ENCODE results near the gene ZNF789.

ZNF789 gene

DNA sequence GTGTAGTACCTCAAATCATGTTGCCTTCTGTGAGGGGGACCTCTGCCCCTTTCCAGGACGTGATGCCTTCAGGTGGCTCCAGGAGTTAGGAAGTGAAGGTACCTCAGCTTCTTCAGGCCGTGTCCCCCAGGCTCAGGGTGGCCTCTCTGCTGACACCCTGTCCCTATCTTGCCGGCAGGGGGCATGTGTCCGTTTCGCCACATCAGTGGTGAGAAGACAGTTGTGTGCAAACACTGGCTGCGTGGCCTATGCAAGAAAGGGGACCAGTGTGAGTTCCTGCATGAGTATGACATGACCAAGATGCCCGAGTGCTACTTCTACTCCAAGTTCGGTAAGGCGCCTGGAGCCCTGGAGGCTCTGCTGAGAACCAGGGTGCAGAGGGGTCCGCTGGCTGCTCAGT is 24.7 kb upstream of the ZNF789 start:
- DNase-seq: no peak
- Histone ChIP-seq H3K4me3 (no peak overlapping the region), H3K27ac (no peak overlapping the region), H3K4me1 (no peaks in the 10 kb centered on the region), H3K27me3 (no peaks in the 10 kb centered on the region), H3K9me3 (no peaks in the 10 kb centered on the region), H3K36me3 (peaks cover 50 to 94% (median 76%) of the 10 kb centered on the region in 3 donors)
- intact Hi-C loops (cut with DNase I; ENCODE audit: low total_unique reads): no loop called here
- TF ChIP-seq, protein P1, sequence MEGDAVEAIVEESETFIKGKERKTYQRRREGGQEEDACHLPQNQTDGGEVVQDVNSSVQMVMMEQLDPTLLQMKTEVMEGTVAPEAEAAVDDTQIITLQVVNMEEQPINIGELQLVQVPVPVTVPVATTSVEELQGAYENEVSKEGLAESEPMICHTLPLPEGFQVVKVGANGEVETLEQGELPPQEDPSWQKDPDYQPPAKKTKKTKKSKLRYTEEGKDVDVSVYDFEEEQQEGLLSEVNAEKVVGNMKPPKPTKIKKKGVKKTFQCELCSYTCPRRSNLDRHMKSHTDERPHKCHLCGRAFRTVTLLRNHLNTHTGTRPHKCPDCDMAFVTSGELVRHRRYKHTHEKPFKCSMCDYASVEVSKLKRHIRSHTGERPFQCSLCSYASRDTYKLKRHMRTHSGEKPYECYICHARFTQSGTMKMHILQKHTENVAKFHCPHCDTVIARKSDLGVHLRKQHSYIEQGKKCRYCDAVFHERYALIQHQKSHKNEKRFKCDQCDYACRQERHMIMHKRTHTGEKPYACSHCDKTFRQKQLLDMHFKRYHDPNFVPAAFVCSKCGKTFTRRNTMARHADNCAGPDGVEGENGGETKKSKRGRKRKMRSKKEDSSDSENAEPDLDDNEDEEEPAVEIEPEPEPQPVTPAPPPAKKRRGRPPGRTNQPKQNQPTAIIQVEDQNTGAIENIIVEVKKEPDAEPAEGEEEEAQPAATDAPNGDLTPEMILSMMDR (IDR thresholded peaks at IDR 0.05): no peak

DNA sequence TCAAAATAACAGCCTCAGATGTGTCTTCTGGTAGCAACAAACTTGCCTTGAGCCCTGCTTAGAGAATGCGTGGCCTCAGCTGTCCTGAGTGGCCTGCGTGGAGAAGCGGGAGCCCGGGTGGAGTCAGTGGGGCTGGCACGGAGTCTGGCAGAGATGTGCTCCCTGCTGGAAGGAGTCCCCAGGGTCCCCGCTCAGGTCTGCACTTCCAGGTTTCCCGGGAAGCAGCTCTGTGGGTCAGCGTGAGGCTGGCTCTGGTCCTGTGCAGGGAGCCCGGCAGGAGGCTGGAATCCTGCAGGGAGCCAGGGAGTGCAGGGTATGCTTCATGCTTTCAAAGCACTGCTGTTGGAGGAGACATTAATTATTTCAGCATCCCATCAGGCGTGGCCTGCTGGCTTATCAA is 23.8 kb upstream of the ZNF789 start:
- peaks cover 50 to 94% (median 85%) of the 10 kb centered on the region in 3 donors for H3K36me3 ChIP-seq
- no peaks in the 10 kb centered on the region for H3K9me3 ChIP-seq
- DNase-seq: no peak
- intact Hi-C loops (cut with DNase I; ENCODE audit: low total_unique reads): no loop called here
- TF ChIP-seq, protein P1 (IDR thresholded peaks at IDR 0.05): no peak
- no peaks in the 10 kb centered on the region for H3K27me3 ChIP-seq
- H3K4me3 ChIP-seq: no peak overlapping the region
- H3K4me1 ChIP-seq: no peaks in the 10 kb centered on the region
- H3K27ac ChIP-seq: no peak overlapping the region

DNA sequence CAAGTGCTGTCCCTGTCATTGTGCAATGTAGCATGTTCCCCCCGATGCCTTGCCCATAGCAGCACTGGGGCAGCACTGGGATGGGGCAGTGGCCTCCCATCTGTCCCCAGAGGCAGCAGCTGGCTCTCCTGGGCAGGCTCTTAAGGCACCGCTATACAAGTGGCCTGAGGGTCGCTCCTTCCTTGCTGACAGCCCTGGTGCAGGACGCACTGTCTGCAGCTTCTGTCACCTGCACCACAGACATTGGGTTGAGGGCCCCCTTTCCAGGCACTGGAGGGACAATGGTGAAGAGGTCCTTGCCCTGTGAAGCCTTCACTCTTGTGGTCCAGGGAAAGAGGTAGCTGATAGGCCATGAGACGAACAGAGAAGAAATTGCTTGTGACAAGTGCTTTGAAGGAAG is 23.4 kb upstream of the ZNF789 start:
- H3K27ac ChIP-seq: no peak overlapping the region
- DNase-seq: no peak
- intact Hi-C loops (cut with DNase I; ENCODE audit: low total_unique reads): no loop called here
- H3K9me3 ChIP-seq: no peaks in the 10 kb centered on the region
- no peaks in the 10 kb centered on the region for H3K27me3 ChIP-seq
- no peaks in the 10 kb centered on the region for H3K4me1 ChIP-seq
- H3K36me3 ChIP-seq: peaks cover 50 to 94% (median 89%) of the 10 kb centered on the region in 3 donors
- TF ChIP-seq, protein P1 (IDR thresholded peaks at IDR 0.05): no peak
- no peak overlapping the region for H3K4me3 ChIP-seq

DNA sequence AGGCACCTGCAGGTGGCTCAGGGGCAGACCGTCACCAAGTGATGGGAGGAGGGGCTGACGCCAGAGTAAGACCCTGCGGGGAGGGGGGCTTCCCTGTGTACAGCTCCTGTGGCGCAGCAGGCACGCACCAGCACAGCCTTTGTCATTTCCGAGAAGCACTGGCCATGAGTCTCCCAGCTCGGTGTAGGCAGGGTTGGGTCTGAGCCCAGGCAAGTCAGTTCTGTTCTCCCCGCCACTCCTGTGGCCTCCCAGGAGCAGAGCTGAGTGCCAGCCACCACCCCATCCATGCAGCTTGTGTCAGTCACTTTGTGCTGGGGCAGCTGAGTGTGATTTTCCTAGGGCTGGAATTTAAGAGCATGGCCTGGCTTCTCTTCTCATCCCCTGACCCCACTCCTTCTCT is 20.8 kb upstream of the ZNF789 start:
- Histone ChIP-seq H3K4me1 (no peaks in the 10 kb centered on the region), H3K4me3 (no peak overlapping the region), H3K27me3 (no peaks in the 10 kb centered on the region), H3K9me3 (no peaks in the 10 kb centered on the region), H3K36me3 (peaks cover 48 to 98% (median 95%) of the 10 kb centered on the region in 3 donors), H3K27ac (no peak overlapping the region)
- intact Hi-C loops (cut with DNase I; ENCODE audit: low total_unique reads): no loop called here
- DNase-seq: no peak
- TF ChIP-seq, protein P1 (IDR thresholded peaks at IDR 0.05): no peak

DNA sequence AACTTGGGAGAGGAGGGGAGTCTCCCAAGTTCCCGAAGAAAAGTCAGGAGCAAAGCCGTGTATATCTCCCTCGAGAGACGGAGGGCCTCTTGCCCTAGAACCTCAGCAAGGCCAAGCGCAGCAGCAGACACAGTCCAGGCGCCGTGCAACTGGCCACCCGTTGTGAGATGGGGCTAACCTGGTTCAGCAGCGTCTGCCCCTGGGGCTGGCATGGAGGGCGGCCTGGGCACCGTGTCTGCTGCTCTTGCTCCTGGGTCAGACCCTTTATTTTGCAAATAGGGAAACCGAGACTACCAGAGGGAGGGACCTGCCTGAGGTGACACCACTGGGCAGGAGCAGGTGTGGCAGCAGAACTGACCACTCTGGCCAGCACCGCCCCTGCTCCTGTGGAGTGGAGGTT is 20.1 kb upstream of the ZNF789 start:
- intact Hi-C loops (cut with DNase I; ENCODE audit: low total_unique reads): no loop called here
- TF ChIP-seq, protein P1 (IDR thresholded peaks at IDR 0.05): no peak

DNA sequence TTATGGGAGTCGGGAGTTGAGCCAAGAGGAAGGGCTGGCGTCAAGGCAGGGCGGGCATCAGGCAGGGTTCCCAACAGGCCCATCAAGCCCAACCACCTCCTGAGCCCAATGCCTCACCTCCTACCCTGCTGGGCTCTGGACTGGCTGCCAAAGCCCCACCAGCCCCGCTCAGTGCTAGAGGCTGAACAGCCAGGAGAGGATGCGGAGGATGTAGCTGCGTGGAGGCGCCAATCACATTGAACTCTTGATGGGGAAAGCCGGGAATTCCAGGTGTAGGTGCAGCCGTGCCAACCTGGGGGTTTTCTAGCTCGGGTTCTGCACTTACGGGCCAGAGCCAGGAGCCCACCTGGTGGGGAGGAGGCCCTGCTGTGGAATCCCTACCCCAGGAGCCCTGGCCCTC is 19.6 kb upstream of the ZNF789 start:
- Histone ChIP-seq H3K27me3 (no peaks in the 10 kb centered on the region), H3K9me3 (no peaks in the 10 kb centered on the region), H3K4me3 (no peak overlapping the region), H3K36me3 (peaks cover 51 to 100% (median 98%) of the 10 kb centered on the region in 3 donors), H3K4me1 (no peaks in the 10 kb centered on the region), H3K27ac (no peak overlapping the region)
- TF ChIP-seq, protein P1 (IDR thresholded peaks at IDR 0.05): no peak
- intact Hi-C loops (cut with DNase I; ENCODE audit: low total_unique reads): no loop called here
- no peak for DNase-seq

More for the DNA sequence above, 20.1 kb upstream of the ZNF789 start:
- no peak for DNase-seq
- H3K27ac ChIP-seq: no peak overlapping the region
- no peaks in the 10 kb centered on the region for H3K4me1 ChIP-seq
- H3K4me3 ChIP-seq: no peak overlapping the region
- peaks cover 49 to 100% (median 98%) of the 10 kb centered on the region in 3 donors for H3K36me3 ChIP-seq
- no peaks in the 10 kb centered on the region for H3K27me3 ChIP-seq
- no peaks in the 10 kb centered on the region for H3K9me3 ChIP-seq

Measured in tibial artery (tissue), 4 donors.